GM19035 (cell line): Measurements from ENCODE around the gene SPECC1L.

Experiments
- ATAC-seq: cut with Tn5 transposase; IDR thresholded peaks from one replicate; pipeline ENCODE4 v1.9.1; 2021; ENCODE audit not compliant: unreplicated experiment

Gene SPECC1L

GRCh38 chr22:24411256-24412004 is 140.8 kb downstream of the SPECC1L start:
- ATAC-seq, result no peak

GRCh38 chr22:24412274-24412673 is 141.6 kb downstream of the SPECC1L start:
- ATAC-seq, result no peak

GRCh38 chr22:24413271-24413670 is 142.6 kb downstream of the SPECC1L start:
- no peak for ATAC-seq

- ATAC-seq, result no peak
Observed at GRCh38 chr22:24413736-24414385, 143.2 kb downstream of the SPECC1L start.

GRCh38 chr22:24414523-24414922 is 143.9 kb downstream of the SPECC1L start:
- ATAC-seq, result no peak

- no peak for ATAC-seq
Observed at GRCh38 chr22:24414984-24415945, 144.6 kb downstream of the SPECC1L start.

GRCh38 chr22:24416095-24416494 is 145.5 kb downstream of the SPECC1L start:
- no peak for ATAC-seq

GRCh38 chr22:24416611-24417010 is 146.0 kb downstream of the SPECC1L start:
- ATAC-seq, result no peak

- no peak for ATAC-seq
Observed at GRCh38 chr22:24417200-24417599, 146.6 kb downstream of the SPECC1L start.

GRCh38 chr22:24417901-24418641 is 147.4 kb downstream of the SPECC1L start:
- no peak for ATAC-seq

GRCh38 chr22:24418786-24419474 is 148.3 kb downstream of the SPECC1L start:
- ATAC-seq, result no peak

- no peak for ATAC-seq
Observed at GRCh38 chr22:24419475-24419850, 148.8 kb downstream of the SPECC1L start.

- no peak for ATAC-seq
Observed at GRCh38 chr22:24420072-24420976, 149.7 kb downstream of the SPECC1L start.

GRCh38 chr22:24420977-24421343 is 150.3 kb downstream of the SPECC1L start:
- no peak for ATAC-seq

- ATAC-seq, result no peak
Observed at GRCh38 chr22:24421428-24421931, 150.8 kb downstream of the SPECC1L start.

GRCh38 chr22:24422102-24422665 is 151.6 kb downstream of the SPECC1L start:
- no peak for ATAC-seq

GRCh38 chr22:24423519-24424000 is 152.9 kb downstream of the SPECC1L start:
- ATAC-seq, result peak; percentile 31
